HL-60 (cell line): Measurements from ENCODE around the gene MYOM3.

Source experiments
- POLR2AphosphoS5 ChIP-seq: IDR thresholded peaks from 2 replicates; pipeline ENCODE4 v1.6.1; 2012; ENCODE audit warnings: low read depth
- TF ChIP-seq, protein P1 (sequence below): IDR thresholded peaks from one replicate; pipeline ENCODE4 v1.5.1; 2011; ENCODE audit warnings: low read length, control low read depth, inconsistent platforms; ENCODE audit not compliant: insufficient read depth

DNA sequence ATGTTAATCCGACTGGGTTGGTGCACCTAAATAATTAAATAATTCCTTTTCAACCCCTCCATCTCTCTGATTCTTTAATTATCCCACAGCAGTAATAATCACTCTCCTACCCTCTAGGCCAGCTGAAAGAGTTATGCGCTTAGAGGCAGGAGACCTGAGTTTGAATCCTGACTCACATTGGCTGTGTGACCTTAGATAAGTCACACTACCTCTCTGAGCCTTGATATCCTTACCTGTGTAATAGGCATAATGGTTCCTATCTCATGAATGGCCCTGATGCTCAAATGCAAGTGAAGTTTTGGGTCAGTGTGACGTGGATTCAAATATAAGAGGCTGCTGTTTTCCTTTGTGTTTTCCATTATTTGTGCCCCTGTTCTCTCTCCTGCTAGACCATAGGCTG, 8.1 kb downstream of the MYOM3 start:
- TF ChIP-seq, protein P1, sequence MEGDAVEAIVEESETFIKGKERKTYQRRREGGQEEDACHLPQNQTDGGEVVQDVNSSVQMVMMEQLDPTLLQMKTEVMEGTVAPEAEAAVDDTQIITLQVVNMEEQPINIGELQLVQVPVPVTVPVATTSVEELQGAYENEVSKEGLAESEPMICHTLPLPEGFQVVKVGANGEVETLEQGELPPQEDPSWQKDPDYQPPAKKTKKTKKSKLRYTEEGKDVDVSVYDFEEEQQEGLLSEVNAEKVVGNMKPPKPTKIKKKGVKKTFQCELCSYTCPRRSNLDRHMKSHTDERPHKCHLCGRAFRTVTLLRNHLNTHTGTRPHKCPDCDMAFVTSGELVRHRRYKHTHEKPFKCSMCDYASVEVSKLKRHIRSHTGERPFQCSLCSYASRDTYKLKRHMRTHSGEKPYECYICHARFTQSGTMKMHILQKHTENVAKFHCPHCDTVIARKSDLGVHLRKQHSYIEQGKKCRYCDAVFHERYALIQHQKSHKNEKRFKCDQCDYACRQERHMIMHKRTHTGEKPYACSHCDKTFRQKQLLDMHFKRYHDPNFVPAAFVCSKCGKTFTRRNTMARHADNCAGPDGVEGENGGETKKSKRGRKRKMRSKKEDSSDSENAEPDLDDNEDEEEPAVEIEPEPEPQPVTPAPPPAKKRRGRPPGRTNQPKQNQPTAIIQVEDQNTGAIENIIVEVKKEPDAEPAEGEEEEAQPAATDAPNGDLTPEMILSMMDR = no peak
- TF ChIP-seq POLR2AphosphoS5 = no peak
